A549 treated with CpdA at 1 μM for 4 hours (cell line): ENCODE measurements around the gene MYOCOS. TPM values are rescaled to one million over a fixed set of nuclear protein-coding genes. Genes with fewer than 3 reads are reported as not detected.

Experiments
- total RNA-seq: library from RNA; stranded (reverse); fragments of 200-300 nt; extraction: Qiagen RNA extraction; gene quantifications from 5 replicates; pipeline ENCODE4 v1.2.3, GENCODE V29; 2022; ENCODE audit warnings: low read depth

Gene MYOCOS, protein sequence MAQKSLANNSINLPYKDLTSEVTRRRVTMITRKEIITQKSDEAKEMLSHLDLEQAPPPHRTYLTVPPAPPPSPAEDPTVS
- total RNA-seq = not detected in 5 replicates

DNA sequence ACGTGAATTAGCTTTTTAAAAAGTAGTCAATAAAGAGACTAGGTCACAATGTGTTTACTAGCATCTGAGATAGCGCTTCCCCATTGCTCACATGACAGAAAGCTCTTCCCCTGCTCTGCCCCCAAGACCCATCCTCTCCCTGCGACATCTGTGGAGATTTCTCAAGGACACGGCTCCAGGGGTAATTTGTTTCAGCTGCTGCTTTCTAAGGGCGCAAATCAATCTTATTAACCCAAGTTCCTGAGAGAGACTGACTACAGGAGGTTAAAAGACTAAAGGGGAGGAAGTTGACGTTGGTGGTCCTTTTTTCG lies at the start of gene MYOCOS:
Gene MYOCOS (plus strand): TSS at position 92 of the 311 bp plus-strand sequence. CDS start 1,641 bp downstream, outside the sequence.

DNA sequence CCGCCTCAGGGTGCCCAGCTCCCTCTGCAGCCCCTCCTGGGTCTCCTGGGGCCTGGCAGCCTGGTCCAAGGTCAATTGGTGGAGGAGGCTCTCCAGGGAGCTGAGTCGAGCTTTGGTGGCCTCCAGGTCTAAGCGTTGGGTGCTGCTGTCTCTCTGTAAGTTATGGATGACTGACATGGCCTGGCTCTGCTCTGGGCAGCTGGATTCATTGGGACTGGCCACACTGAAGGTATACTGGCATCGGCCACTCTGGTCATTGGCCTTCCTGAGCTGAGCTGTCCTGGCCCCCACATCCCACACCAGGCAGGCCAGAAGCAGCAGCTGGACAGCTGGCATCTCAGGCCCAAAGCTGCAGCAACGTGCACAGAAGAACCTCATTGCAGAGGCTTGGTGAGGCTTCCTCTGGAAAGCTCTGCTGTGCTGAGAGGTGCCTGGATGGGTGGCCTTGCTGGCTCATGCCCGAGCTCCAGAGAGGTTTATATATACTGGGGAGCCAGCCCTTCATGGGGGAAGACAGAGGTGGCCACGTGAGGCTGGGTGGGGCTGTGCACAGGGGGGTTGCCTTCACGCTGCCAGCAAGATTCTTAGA lies 30.3 kb downstream of the MYOCOS start, which contains the start of gene MYOC:
Gene MYOC (minus strand): TSS at position 455 of the 589 bp plus-strand sequence. CDS start 77 bp downstream, at position 378.

Other genes with a start within 250 kb of the MYOCOS start
- gene PRRC2C, start 136.7 kb upstream of the MYOCOS start, total RNA-seq = 62.6 to 92.9 TPM (median 75.5 TPM) in 5 replicates
- not detected in 5 replicates for gene MYOC, start 30.4 kb downstream of the MYOCOS start, total RNA-seq
- gene VAMP4, start 119.8 kb downstream of the MYOCOS start, total RNA-seq = 3.8 to 5.4 TPM (median 4.0 TPM) in 5 replicates
- 43.4 to 51.1 TPM (median 50.1 TPM) in 5 replicates for gene METTL13, start 159.4 kb downstream of the MYOCOS start, total RNA-seq
- 0.51 to 0.87 TPM (median 0.67 TPM) in 5 replicates for gene DNM3, start 219.3 kb downstream of the MYOCOS start, total RNA-seq